Endodermal cell (in vitro differentiated cells): ENCODE measurements around the gene SEZ6L. TPM values are rescaled to one million over a fixed set of nuclear protein-coding genes. Genes with fewer than 3 reads are reported as not detected.

Experiments
- DNase-seq: peaks from one replicate; pipeline ENCODE4 v3.0.0-alpha.2; 2017
- H3K27ac ChIP-seq: 2 replicates; pipeline ENCODE4 v1.5.1; 2013; ENCODE audit warnings: mild to moderate bottlenecking, low read depth, low read length, moderate library complexity
- H3K27me3 ChIP-seq: 2 replicates; pipeline ENCODE4 v1.6.1; 2013; ENCODE audit warnings: mild to moderate bottlenecking, low read length, moderate library complexity; ENCODE audit not compliant: insufficient read depth, control insufficient read depth, poor library complexity, severe bottlenecking
- H3K36me3 ChIP-seq: 2 replicates; pipeline ENCODE4 v1.7.0; 2013; ENCODE audit warnings: mild to moderate bottlenecking, low read length, moderate library complexity; ENCODE audit not compliant: control insufficient read depth, insufficient read depth
- H3K4me1 ChIP-seq: one replicate; pipeline ENCODE4 v1.7.0; 2013; ENCODE audit warnings: low read length; ENCODE audit not compliant: control insufficient read depth, insufficient read depth
- H3K4me3 ChIP-seq: 2 replicates; pipeline ENCODE4 v1.5.1; 2013; ENCODE audit warnings: mild to moderate bottlenecking, low read length, moderate library complexity
- H3K9ac ChIP-seq: 2 replicates; pipeline ENCODE4 v1.6.1; 2013; ENCODE audit warnings: mild to moderate bottlenecking, low read length, moderate library complexity; ENCODE audit not compliant: poor library complexity, severe bottlenecking; ENCODE audit errors: extremely low read depth
- H3K9me3 ChIP-seq: 2 replicates; pipeline ENCODE4 v1.6.1; 2013; ENCODE audit warnings: mild to moderate bottlenecking, low read length, moderate library complexity; ENCODE audit not compliant: control insufficient read depth
- H3K27ac Mint-ChIP-seq: 2 replicates; pipeline ENCODE4 v1.8.0; 2020; ENCODE audit warnings: mixed read lengths
- H3K27me3 Mint-ChIP-seq: 2 replicates; pipeline ENCODE4 v1.8.0; 2021; ENCODE audit warnings: mild to moderate bottlenecking, mixed read lengths; ENCODE audit not compliant: insufficient read depth
- H3K36me3 Mint-ChIP-seq: 2 replicates; pipeline ENCODE4 v1.8.0; 2020; ENCODE audit warnings: low read depth, mixed read lengths
- H3K4me1 Mint-ChIP-seq: 2 replicates; pipeline ENCODE4 v1.8.0; 2020; ENCODE audit warnings: mixed read lengths
- H3K4me3 Mint-ChIP-seq: 2 replicates; pipeline ENCODE4 v1.8.0; 2020; ENCODE audit warnings: mild to moderate bottlenecking, moderate library complexity, mixed read lengths
- H3K9me3 Mint-ChIP-seq: 2 replicates; pipeline ENCODE4 v1.8.0; 2020; ENCODE audit warnings: mild to moderate bottlenecking, mixed read lengths
- WGBS, 2 experiments: methylation state at CpG; one replicate each; pipeline versions ENCODE4 v1.1.5 to v1.1.7; 2013; ENCODE audit warnings: missing lambda C conversion rate in 2 of 2, mixed read lengths in 1 of 2; ENCODE audit not compliant: insufficient coverage in 1 of 2, insufficient read length in 1 of 2; 5-methylcytosine and 5-hydroxymethylcytosine counted together
- total RNA-seq, 2 donors: library from RNA; stranded (reverse); fragmentation: NEBNext Ultra II Directional in 1 of 2; extraction: Animal tissue kit (Norgen Biotek cat#: 25700) in 1 of 2; gene quantifications; 2 replicates in 1 of 2; 3 replicates in 1 of 2; pipeline ENCODE4 v1.2.1, GENCODE V29; 2021
- TF ChIP-seq, protein P1 (sequence below): fragments of 200-600 bp; sonication (generic); conservative IDR thresholded peaks from 2 replicates; pipeline ENCODE4 v1.5.0; 2021; ENCODE audit warnings: antibody characterized with exemption, mild to moderate bottlenecking

SEZ6L gene
- total RNA-seq, 2 donors from 2014 or later, result 32.1 to 39.4 TPM

DNA sequence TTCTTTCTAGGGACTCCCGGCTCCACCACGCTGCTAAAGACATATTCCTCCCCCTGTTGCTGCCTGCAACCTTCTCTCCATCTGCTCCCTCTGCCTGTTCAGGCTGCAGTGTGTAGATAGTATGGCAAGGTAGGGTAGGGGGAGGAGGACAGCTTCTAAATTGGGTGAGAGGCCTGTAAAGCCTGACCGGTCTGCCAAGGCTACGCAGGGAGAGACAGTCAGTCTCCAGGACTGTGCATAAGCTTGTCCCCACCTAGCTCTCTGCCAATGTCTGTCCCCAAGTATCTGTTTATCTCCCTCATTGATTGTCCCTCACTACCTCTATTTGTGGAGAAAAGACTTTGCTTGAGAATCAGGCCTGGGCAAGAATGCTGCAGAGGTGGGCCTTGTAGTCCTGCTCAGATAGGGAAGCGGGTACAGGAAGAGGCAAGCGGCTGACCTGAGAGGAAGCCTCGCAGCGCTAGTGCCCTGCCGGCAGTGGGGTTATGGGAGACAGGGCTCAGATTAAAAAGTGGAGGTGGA, 871 bp upstream of the SEZ6L start:
- Histone ChIP-seq H3K4me3 (peak overlapping the region; percentile 73), H3K9me3 (no peaks in the 10 kb centered on the region), H3K27ac (no peak overlapping the region), H3K4me1 (no peaks in the 10 kb centered on the region), H3K36me3 (no peaks in the 10 kb centered on the region), H3K9ac (no peak overlapping the region), H3K27me3 (peaks cover 34% of the 10 kb centered on the region)
- peaks cover 52% of the 10 kb centered on the region for H3K27me3 Mint-ChIP-seq
- peak overlapping the region; percentile 71 for H3K4me3 Mint-ChIP-seq
- H3K9me3 Mint-ChIP-seq, result no peaks in the 10 kb centered on the region
- WGBS, 2 experiments, result 34 to 43% methylated on average over 7 to 9 of the region's 9 CpGs
- H3K27ac Mint-ChIP-seq, result no peak overlapping the region
- peaks cover 18% of the 10 kb centered on the region for H3K4me1 Mint-ChIP-seq
- TF ChIP-seq, protein P1, sequence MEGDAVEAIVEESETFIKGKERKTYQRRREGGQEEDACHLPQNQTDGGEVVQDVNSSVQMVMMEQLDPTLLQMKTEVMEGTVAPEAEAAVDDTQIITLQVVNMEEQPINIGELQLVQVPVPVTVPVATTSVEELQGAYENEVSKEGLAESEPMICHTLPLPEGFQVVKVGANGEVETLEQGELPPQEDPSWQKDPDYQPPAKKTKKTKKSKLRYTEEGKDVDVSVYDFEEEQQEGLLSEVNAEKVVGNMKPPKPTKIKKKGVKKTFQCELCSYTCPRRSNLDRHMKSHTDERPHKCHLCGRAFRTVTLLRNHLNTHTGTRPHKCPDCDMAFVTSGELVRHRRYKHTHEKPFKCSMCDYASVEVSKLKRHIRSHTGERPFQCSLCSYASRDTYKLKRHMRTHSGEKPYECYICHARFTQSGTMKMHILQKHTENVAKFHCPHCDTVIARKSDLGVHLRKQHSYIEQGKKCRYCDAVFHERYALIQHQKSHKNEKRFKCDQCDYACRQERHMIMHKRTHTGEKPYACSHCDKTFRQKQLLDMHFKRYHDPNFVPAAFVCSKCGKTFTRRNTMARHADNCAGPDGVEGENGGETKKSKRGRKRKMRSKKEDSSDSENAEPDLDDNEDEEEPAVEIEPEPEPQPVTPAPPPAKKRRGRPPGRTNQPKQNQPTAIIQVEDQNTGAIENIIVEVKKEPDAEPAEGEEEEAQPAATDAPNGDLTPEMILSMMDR, result no peak
- DNase-seq, result peak; percentile 72
- peaks cover 2% of the 10 kb centered on the region for H3K36me3 Mint-ChIP-seq

DNA sequence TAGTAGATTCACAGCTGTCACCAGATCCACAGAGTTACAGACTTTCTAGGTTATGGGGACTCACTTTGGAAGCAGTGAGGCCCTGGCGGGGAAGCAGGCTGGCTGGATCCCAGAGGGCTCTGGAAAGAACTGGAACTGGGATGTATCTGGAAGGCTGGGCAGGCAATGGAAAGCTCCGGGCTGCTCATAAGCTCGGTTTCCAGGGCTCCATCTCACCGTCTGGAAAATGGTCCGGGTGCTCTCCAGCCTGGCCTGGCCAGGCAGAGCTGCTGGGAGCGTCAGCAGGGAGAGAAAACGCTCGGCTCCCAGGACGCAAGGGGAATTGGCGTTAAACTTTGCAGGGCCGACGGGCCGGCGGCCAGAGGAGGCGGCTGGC, 335 bp upstream of the SEZ6L start:
- no peak for DNase-seq
- Histone ChIP-seq H3K27ac (no peak overlapping the region), H3K4me1 (peaks cover under 1% of the 10 kb centered on the region), H3K9ac (no peak overlapping the region), H3K27me3 (peaks cover 33% of the 10 kb centered on the region), H3K4me3 (peak overlapping the region; percentile 73), H3K9me3 (no peaks in the 10 kb centered on the region), H3K36me3 (no peaks in the 10 kb centered on the region)
- Mint-ChIP-seq H3K4me3 (peak overlapping the region; percentile 71), H3K36me3 (peaks cover 2% of the 10 kb centered on the region), H3K9me3 (no peaks in the 10 kb centered on the region), H3K27ac (no peak overlapping the region), H3K27me3 (peaks cover 56% of the 10 kb centered on the region), H3K4me1 (peaks cover 18% of the 10 kb centered on the region)
- TF ChIP-seq, protein P1, result no peak
- 5 to 50% methylated on average over 1 to 15 of the region's 15 CpGs for WGBS, 2 experiments

DNA sequence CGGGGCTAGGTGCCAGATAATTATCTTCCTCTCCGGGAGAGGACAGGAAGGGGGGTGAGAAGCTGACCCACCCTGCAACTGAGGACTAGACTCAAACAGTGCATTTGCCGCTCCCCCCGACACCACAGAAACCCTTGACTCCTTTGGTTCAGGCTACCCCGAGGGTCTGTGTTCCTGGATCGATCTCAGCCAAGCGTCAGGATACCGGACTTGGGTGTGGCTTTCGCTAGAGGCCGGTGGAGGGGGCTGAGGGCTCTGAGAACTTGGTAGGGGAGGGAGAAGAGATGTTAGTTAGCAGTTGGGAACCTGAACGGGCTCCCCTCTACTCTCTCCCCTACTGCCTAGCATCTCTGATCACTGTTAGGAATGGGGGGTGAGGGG, 840 bp downstream of the SEZ6L start:
- TF ChIP-seq, protein P1, result no peak
- H3K27ac ChIP-seq, result no peak overlapping the region
- peaks cover 26% of the 10 kb centered on the region for H3K4me1 Mint-ChIP-seq
- peaks cover 4% of the 10 kb centered on the region for H3K4me1 ChIP-seq
- no peaks in the 10 kb centered on the region for H3K9me3 ChIP-seq
- no peak overlapping the region for H3K27ac Mint-ChIP-seq
- H3K36me3 Mint-ChIP-seq, result peaks cover 5% of the 10 kb centered on the region
- H3K4me3 ChIP-seq, result peak overlapping the region; percentile 73
- H3K36me3 ChIP-seq, result no peaks in the 10 kb centered on the region
- peak overlapping the region; percentile 71 for H3K4me3 Mint-ChIP-seq
- peak; percentile 70 for DNase-seq
- H3K9me3 Mint-ChIP-seq, result no peaks in the 10 kb centered on the region
- peaks cover 33% of the 10 kb centered on the region for H3K27me3 ChIP-seq
- no peak overlapping the region for H3K9ac ChIP-seq
- 2 to 19% methylated on average over 3 to 10 of the region's 11 CpGs for WGBS, 2 experiments
- H3K27me3 Mint-ChIP-seq, result peaks cover 50% of the 10 kb centered on the region
